ENCODE data around the gene EXOC3L1. TPM values are rescaled to one million over a fixed set of nuclear protein-coding genes. Genes with fewer than 3 reads are reported as not detected.

The EXOC3L1 gene
- total RNA-seq, 1 experiment from 2014 or later: not detected

GRCh38 chr16:67183627-67184452 lies 6.1 kb downstream of the EXOC3L1 start, which contains the start of gene MATCAP1:
Gene MATCAP1 (minus strand): TSS chr16:67183963. CDS start chr16:67180610, 3,353 bp downstream.
- DNase-seq (ENCODE audit: extremely low read depth, low read depth): peak; percentile 99

- DNase-seq (ENCODE audit: extremely low read depth, low read depth): no peak
Observed at GRCh38 chr16:67183284-67183626, 6.7 kb downstream of the EXOC3L1 start.

DNA sequence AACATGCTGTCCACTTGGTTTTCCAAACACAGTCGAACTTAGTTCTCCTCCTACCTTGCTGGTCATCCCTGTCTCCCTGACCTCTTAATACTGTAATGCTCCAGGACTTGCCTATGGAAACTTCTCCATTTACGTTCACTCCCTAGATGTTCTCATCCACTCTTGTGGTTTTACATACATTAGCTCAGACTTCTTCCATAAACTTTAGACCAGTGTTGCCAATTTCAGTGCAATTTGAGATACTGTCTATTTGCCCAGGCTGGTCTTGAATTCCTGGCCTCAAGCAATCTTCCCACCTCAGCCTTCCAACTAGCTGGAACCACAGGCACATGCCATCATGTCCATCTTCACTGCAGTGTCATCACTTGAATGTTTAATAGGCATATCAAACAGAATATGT lies 7.6 kb downstream of the EXOC3L1 start:
- DNase-seq (ENCODE audit: extremely low read depth, low read depth): no peak

DNA sequence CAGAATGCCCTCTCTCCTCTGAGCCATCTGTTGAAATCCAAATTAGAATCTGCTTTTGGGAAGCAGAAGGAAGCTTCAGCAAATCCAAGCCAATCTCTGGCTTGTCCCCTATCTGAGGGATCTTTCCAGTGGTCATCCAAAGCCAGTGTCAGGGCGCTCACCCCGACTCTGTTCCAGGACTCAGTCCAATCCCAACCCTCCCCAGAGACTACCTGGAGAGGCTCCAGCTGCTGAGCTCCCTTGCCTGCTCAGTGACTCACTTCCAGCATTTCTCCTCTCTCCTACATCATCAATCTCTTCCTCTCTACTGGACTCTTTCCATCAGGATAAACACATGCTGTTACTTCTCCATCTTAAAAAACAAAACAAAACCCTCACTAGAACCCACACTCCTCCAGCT lies 8.6 kb downstream of the EXOC3L1 start:
- no peak for DNase-seq (ENCODE audit: extremely low read depth, low read depth)

DNA sequence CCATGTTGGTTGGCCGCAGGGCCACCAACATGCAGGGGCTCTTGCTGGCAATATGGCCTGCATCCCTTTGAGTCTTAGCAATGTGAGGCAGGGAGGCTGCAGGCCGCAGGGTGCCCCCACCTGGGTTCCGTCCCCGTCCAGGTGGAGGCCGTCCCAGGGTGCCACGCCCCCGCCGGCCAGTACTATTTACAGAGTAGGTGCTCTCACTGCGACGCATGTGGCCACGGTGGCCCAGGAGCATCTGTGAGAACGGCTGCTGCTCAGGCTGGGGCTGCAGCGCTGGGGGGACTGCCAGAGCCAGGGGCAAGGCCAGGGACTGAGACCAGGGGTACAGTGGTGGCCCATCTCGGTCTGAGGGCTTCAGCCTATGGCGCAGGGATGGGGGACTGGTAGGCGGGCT lies 9.8 kb downstream of the EXOC3L1 start:
- DNase-seq (ENCODE audit: extremely low read depth, low read depth): no peak

DNA sequence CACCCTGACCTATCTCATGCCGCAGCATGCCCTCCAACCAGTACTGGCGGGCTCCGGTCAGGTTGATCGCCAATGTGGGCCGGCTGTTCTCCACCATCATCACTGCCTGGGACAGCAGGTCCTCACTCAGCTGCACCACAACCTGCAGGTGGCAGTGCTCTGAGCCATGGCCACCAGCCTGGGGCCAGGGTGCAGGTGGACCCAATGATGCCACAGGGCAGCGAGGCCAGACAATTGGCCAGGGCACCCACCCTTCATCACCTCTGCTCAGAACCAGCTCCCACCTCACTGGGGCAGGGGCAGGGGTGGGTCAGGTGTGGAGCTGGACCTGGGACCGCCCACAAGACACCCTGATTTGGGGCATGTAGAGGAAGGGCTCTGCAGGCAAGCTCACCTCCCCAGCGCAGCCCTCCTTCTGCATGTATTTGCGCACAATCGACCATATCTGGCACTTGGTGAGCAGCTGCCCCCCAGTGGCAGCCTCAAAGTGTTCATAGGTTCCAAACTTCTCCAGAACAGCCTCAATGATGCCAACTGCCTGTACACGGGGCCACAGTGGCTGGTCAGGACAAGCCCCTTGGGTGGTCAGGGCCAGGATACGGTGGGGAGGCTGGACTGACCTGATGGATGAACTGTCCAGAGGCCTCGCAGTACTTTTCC lies 10.4 kb downstream of the EXOC3L1 start:
- no peak for DNase-seq (ENCODE audit: extremely low read depth, low read depth)

GRCh38 chr16:67177743-67178699 lies 11.9 kb downstream of the EXOC3L1 start:
- DNase-seq (ENCODE audit: extremely low read depth, low read depth): no peak

GRCh38 chr16:67176662-67177061 lies 13.3 kb downstream of the EXOC3L1 start:
- no peak for DNase-seq (ENCODE audit: extremely low read depth, low read depth)

- DNase-seq (ENCODE audit: extremely low read depth, low read depth): no peak
Observed at GRCh38 chr16:67174706-67175231, 15.2 kb downstream of the EXOC3L1 start.

DNA sequence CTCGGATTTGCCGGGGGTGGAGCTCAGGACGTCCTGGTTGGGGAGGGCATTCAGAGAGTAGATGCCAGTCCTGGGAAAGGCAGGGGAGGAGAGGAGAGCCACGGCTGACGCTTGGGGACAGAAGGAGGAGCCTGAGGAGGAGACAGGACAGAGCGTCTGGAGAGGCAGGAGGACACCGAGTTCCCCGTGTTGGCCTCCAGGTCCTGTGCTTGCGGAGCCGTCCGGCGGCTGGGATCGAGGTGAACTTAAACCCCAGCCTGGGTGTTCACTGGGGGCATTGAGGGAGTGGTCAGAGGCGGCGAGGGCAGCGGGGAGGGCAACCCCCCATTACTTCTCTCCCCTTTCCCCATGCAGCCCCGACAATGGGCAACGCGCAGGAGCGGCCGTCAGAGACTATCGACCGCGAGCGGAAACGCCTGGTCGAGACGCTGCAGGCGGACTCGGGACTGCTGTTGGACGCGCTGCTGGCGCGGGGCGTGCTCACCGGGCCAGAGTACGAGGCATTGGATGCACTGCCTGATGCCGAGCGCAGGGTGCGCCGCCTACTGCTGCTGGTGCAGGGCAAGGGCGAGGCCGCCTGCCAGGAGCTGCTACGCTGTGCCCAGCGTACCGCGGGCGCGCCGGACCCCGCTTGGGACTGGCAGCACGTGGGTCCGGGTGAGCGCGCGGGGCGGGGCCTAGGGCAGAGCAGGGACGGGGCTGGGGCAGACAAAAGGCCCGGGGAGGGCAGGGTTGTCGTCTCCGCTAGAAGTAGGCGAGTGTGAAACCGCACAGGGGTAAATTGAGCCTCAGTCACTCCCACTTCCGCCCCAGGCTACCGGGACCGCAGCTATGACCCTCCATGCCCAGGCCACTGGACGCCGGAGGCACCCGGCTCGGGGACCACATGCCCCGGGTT lies 15.9 kb downstream of the EXOC3L1 start:
- peak; percentile 91 for DNase-seq (ENCODE audit: extremely low read depth, low read depth)

DNA sequence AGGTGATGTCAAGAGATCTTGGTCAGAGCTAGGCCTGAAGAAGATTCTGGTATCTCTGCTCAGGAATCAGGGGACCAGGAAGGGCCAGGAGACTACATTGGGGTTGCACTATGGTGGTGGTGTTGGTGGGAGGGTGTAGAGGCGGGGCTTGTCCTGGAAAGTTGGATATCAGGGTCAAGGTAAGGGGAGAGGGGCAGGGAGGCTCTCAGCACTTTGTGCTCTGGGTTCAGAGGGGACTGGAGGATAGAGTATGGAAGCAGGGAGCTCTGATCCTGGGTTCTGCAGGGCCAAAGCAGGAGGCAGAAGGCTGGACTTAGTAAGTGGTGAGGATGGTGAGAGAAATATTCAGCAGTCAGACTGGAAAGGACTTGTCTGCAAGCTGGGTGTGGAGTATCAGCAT lies 16.6 kb downstream of the EXOC3L1 start:
- DNase-seq (ENCODE audit: extremely low read depth, low read depth): no peak

GRCh38 chr16:67170949-67171649 lies 18.8 kb downstream of the EXOC3L1 start:
- DNase-seq (ENCODE audit: extremely low read depth, low read depth): no peak

DNA sequence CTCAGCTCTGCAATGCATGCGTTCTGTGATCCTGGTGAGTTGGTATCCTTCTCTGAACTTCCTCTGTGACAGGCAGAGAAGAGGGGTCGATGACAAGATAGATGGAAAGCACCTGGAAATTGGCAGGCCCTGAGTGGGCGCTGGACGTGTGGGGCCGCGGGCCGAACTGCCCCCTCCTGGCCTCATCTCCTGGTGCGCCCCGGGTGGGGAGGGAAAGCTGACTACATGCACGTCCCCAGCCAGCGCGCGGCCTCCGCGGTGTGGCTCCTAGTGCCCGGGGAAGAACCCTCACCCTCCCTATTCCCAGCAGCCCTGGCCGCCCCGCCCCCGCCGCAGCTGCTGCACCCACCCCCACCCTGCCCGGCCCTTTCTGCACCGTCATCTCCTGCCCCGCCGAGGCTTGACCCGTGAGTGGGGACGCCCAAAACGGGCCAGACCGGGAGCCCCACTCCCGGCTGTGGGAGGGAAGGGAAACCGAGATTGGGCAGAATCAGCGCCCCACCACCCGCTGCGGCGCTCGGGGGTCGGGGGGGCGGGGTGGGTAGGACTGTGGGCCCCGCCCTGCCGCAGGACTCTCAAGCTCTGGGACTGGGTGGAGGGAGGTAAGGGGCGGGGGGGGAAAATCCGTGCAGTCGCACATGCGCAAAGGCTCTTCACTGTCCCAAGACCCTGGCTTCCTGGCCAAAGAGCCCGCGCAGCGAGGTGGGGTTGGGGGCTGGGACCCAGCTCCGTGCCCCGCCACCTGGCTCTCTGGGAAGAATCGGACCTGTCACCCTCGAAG lies 19.6 kb downstream of the EXOC3L1 start, which contains the start of gene NOL3:
Gene NOL3, plus strand, starts transcription at position 371 of the 781 bp plus-strand sequence.
- DNase-seq (ENCODE audit: extremely low read depth, low read depth): peak; percentile 91

DNA sequence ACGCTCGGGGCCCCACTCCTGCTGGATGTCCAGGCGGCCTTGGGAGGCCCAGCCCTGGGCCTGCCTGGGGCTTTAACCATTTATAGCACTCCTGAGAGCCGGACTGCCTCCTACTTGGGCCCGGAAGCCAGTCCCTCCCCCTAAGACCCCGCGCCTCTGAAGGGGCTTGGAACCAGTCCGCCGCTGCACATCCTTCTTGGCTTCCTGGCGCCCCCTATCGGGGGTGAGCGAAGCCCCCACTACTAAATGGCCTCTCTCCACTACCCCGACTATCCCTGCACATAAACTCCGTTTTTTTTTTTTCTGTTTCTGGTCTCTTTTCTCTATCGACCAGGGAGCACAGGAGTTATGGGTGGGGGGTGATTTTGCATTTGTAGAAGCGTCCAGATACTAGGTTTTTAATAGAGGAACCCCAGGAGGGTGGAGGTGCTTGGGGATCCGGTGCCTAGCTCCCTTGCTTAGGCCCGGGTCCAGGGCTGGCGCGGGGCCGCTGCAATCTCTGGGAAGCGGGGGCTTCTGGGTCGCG lies 20.2 kb downstream of the EXOC3L1 start:
- DNase-seq (ENCODE audit: extremely low read depth, low read depth): no peak

DNA sequence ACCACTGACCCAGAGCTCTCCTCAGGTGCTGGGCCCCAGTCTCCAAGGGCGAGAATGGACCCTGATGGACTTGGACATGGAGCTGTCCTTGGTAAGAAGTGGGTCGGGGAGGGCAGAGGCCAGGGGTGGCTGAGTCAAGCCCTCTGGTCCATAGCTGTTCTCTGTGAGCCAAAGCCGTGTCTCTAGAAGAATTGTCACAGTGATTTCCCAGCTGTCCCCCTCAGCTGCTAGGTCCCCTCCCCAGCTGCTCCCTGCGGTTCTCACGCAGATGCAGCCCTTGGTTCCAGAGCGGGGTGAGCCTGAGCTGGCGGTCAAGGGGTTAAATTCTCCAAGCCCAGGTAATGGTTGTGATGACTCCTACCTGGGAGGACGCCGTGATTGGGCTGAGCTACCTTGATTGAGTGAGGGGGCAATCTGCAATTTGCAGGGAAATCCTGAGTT lies 20.9 kb downstream of the EXOC3L1 start:
- DNase-seq (ENCODE audit: extremely low read depth, low read depth): no peak

DNA sequence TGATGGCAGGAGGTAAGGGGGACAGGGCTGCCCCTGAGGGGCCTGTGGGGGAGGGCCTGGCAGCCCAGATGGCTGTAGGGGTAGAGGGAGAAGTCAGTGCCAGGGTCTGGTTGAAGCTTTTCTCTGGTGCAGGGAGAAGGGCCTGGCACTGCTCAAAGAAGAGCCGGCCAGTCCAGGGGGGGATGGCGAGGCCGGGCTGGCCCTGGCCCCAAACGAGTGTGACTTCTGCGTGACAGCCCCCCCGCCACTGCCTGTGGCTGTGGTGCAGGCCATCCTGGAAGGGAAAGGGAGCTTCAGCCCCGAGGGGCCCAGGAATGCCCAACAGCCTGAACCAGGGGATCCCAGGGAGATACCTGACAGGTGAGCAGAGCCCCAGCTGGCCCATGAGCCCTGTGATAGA lies 22.3 kb downstream of the EXOC3L1 start:
- no peak for DNase-seq (ENCODE audit: extremely low read depth, low read depth)

- DNase-seq (ENCODE audit: extremely low read depth, low read depth): no peak
Observed at GRCh38 chr16:67166598-67167168, 23.3 kb downstream of the EXOC3L1 start.
